Psoas muscle (tissue), 8 donors: ENCODE measurements around the gene RNU1-3. TPM values are rescaled to one million over a fixed set of nuclear protein-coding genes. Genes with fewer than 3 reads are reported as not detected.
"Not testable (repeated sequence)": the region's sequence is repeated elsewhere in the genome, so short reads cannot be mapped to it uniquely, and the experiment has no call there.

ENCODE experiments used
- ATAC-seq, 4 donors: fragments of 200-7000 bp; cut with Tn5 transposase; one replicate each; pipeline ENCODE4 v1.9.1; 2020; ENCODE audit warnings: moderate library complexity in 3 of 4, mild to moderate bottlenecking in 2 of 4
- DNase-seq, 2 donors: peaks; one replicate each; pipeline ENCODE4 v3.0.0-alpha.2; 2020
- H3K27ac ChIP-seq: fragments of 200-600 bp; one replicate; pipeline ENCODE4 v1.8.0; 2022
- H3K27me3 ChIP-seq, 3 donors: fragments of 200-600 bp in 1 of 3; one replicate each; pipeline versions ENCODE4 v1.6.1 to v1.8.0; 2013 to 2022; ENCODE audit warnings: low read length in 2 of 3, mild to moderate bottlenecking in 2 of 3, moderate library complexity in 1 of 3; ENCODE audit not compliant: insufficient read depth in 3 of 3
- H3K36me3 ChIP-seq, 2 donors: fragments of 200-600 bp in 1 of 2; one replicate each; pipeline versions ENCODE4 v1.6.1 to v1.8.0; 2013 to 2022; ENCODE audit warnings: low read depth in 1 of 2, mild to moderate bottlenecking in 1 of 2, moderate library complexity in 1 of 2; ENCODE audit not compliant: insufficient read depth in 1 of 2
- H3K4me1 ChIP-seq: fragments of 200-600 bp; one replicate; pipeline ENCODE4 v1.8.0; 2022
- H3K4me3 ChIP-seq: fragments of 200-600 bp; one replicate; pipeline ENCODE4 v1.8.0; 2022; ENCODE audit warnings: mild to moderate bottlenecking
- H3K9me3 ChIP-seq: fragments of 200-600 bp; one replicate; pipeline ENCODE4 v1.8.0; 2022
- WGBS, 3 donors: extraction: QIAGEN DNeasy Blood & Tissue Kit; methylation state at CpG; one replicate each; pipeline versions ENCODE4 v1.1.6 to v1.1.7; 2013; 5-methylcytosine and 5-hydroxymethylcytosine counted together
- intact Hi-C, 2 donors: fragments of 100-400 bp; cut with DNase I; formaldehyde crosslinking; loops; one replicate each; pipeline versions ENCODE4 v1.11.0 to v1.14.2; 2022
- polyA plus RNA-seq, 3 donors: library from polyadenylated mRNA; stranded (reverse); fragments of 200-250 nt; gene quantifications; one replicate each; pipeline ENCODE4 v1.2.3, GENCODE V29; 2013
- total RNA-seq, 4 donors: library from RNA; stranded (reverse); fragmentation: NEBNext Ultra II Directional in 2 of 4; extraction: Animal tissue kit (Norgen Biotek cat#: 25700) in 2 of 4; gene quantifications; one replicate each; pipeline versions ENCODE4 v1.2.1 to v1.2.4, GENCODE V29; 2021 to 2023
- TF ChIP-seq, protein P1 (sequence below): fragments of 200-600 bp; IDR thresholded peaks from one replicate; pipeline ENCODE4 v1.8.0; 2022; ENCODE audit warnings: antibody characterized with exemption
- donor health status: healthy with polysubstance abuse.
- donor health status: DM: no; HTN: no; CAD: no; lungs with moderate emphysema.
- donor health status: Bipolar disorder and iron deficiency.
- donor health status: healthy.
- donor health status: DM: yes; HTN: yes; CAD: no.
- donor health status: DM: no; HTN: no; CAD: no.
- donor health status: DM: no; HTN: no; CAD: no.
- donor health status: DM: yes; HTN: yes; CAD: no.

RNU1-3 gene
- total and polyA plus RNA-seq, 7 donors: 1,264 to 5,208 (median 3,151) TPM; not detected in 3

DNA sequence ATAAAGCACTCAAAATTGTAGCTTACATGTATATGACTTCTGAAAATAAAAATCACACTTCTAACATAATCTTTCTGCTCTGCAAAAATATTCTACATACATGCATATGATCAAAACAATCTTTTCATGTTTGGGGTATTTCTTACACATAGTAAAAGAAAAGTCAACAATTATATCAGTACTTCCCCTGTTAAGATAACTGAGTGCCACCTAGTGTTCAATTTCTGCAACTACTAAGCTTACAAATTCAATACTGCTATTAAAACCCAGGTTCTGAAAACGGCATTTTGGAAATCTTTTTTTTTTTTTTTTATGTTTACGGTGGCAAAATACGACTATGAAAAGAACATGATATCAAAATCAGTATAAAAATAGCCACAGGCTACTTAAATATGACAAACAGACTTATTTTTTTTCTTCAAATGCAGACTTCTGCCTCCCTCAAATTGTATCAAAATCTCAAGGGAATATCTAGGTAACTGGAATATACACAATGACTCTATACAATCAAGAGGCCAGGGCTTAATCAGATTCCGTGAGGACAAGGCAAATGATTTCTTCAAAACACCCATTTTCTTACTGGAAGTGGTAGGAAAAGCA, 18.1 kb upstream of the RNU1-3 start:
- ATAC-seq: peak in 2 of 4 donors; percentile 42 to 80
- intact Hi-C loops: not testable (repeated sequence)

DNA sequence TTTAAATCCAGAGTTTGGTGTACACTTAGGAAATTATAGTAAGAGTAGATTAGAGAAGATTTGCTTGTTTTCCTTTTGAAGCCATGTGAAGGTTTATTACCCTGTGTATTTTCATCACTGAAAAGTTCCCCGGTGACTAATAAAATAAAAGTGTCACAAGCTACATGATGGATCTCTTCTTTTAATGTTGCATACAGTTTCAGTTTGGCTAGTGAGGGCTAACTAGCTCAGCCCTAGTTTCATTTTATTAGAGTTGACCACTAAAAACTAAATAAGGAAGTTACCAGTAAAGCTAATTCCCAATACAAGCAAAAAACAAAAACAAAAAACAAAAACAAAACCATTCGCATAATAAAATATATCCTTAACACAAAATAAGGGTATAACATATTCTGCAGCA, 17.4 kb upstream of the RNU1-3 start:
- H3K4me3 ChIP-seq, H3K4me1 ChIP-seq, DNase-seq, H3K27ac ChIP-seq, H3K36me3 ChIP-seq, intact Hi-C loops, H3K9me3 ChIP-seq: not testable (repeated sequence)
- ATAC-seq: peak in 1 of 4 donors; percentile 45
- H3K27me3 ChIP-seq: peaks cover 0 to 10% (median 3%) of the 10 kb centered on the region in 3 donors
- WGBS, 3 donors: 9 to 20% (median 12%) methylated on average over 1 of the region's 2 CpGs

More for the DNA sequence above, 18.1 kb upstream of the RNU1-3 start:
- H3K4me1 ChIP-seq, H3K27ac ChIP-seq, DNase-seq, H3K4me3 ChIP-seq, H3K27me3 ChIP-seq, H3K36me3 ChIP-seq, H3K9me3 ChIP-seq: not testable (repeated sequence)
- TF ChIP-seq, protein P1, sequence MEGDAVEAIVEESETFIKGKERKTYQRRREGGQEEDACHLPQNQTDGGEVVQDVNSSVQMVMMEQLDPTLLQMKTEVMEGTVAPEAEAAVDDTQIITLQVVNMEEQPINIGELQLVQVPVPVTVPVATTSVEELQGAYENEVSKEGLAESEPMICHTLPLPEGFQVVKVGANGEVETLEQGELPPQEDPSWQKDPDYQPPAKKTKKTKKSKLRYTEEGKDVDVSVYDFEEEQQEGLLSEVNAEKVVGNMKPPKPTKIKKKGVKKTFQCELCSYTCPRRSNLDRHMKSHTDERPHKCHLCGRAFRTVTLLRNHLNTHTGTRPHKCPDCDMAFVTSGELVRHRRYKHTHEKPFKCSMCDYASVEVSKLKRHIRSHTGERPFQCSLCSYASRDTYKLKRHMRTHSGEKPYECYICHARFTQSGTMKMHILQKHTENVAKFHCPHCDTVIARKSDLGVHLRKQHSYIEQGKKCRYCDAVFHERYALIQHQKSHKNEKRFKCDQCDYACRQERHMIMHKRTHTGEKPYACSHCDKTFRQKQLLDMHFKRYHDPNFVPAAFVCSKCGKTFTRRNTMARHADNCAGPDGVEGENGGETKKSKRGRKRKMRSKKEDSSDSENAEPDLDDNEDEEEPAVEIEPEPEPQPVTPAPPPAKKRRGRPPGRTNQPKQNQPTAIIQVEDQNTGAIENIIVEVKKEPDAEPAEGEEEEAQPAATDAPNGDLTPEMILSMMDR: peak; percentile 45
- WGBS, 3 donors: 1 to 2% methylated on average over 3 of the region's 4 CpGs; no CpG with 5 or more reads in 1 of the 3 donors

DNA sequence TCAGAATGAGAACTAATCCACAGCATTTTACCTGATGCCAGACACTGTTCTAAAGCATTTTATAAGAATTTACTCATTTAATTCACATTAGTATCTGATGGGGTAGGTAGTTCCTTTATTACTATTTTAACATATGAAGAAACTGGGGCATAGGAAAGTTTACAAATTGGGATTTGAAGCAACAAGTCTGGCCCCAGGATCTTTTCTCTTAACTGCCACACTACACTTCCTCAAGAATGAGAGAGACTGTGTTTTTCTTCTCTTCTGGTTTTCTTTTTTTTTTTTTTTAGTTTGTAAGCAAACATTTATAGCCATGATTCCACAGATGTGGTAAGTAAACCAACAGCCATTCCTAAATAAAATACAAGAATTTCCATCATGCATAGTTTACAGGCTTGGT, 16.1 kb upstream of the RNU1-3 start:
- intact Hi-C loops: not testable (repeated sequence)

DNA sequence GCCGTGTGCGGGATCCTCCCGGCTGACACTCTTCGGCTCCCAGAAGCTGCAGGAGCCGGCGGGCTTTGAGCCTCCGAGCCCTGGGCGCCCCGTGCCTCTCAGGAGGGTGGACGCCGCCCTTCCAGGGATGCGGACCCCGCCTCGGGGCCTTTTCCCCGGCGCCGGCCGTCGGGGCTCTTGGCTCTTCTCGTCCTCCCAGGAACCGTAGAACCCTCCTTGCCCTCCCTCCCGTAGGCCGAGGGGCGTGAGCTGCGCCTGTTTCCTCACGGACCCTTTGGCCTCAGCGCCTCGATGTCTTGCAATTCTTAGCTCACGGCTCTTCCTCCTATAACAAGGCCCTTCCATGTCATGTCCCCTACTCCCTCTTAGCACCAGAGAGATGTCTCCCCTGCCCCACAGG, 13.6 kb upstream of the RNU1-3 start:
- H3K27me3 ChIP-seq: peaks cover 2 to 11% (median 3%) of the 10 kb centered on the region in 3 donors
- WGBS, 3 donors: 36 to 38% (median 36%) methylated on average over 13 to 18 of the region's 29 CpGs
- H3K4me1 ChIP-seq, H3K4me3 ChIP-seq, H3K27ac ChIP-seq, ATAC-seq, H3K36me3 ChIP-seq, H3K9me3 ChIP-seq, intact Hi-C loops: not testable (repeated sequence)
- peak in 1 of 2 donors; percentile 39 for DNase-seq

More for the DNA sequence above, 16.1 kb upstream of the RNU1-3 start:
- H3K27me3 ChIP-seq: peaks cover 2 to 16% (median 3%) of the 10 kb centered on the region in 3 donors
- H3K27ac ChIP-seq, DNase-seq, ATAC-seq, H3K36me3 ChIP-seq, H3K9me3 ChIP-seq, H3K4me3 ChIP-seq, H3K4me1 ChIP-seq: not testable (repeated sequence)

DNA sequence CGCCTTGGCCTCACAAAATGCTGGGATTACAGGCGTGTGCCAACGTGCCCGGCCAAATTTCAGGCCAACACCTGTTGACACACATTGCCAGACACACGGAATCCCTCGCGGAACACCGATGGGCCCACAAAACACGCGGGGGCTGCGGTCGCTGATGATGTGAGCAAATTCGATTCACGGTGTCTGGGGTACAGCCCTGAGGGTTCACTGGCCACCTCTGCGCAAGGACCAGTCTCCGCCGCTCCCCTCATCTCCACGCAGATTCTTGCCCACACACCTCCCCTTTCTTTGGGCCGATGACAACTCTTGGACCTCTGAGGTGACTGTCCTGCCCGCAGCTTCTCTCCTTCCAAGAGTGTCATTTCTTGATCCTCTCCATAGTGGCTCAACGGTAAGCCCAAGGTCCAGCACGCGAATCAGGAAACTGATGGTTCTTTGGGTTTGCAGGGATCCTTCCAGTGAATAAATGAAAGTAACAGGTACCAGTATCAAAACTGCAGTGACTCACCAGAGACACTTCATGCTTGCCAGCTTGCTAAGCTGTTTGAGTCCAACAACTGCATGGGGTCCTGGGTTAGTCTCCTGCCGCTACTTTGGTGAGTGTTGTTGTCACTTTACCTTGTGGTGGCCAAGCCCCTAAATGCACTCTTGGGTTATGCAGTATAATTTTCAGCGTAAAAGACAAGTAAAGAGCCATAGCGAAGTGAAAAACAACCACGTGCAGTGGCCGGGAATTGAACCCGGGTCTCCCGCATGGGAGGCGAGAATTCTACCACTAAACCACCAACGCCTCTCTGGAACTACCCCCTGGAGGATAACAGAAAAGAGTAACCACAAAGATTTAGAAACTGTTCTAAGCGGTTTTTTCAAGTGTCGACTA, 11.0 kb upstream of the RNU1-3 start:
- ATAC-seq (peak; percentile 53 to 76 (median 61)), DNase-seq (peak in 1 of 2 donors; percentile 62)
- TF ChIP-seq, protein P1: no peak
- no peak overlapping the region for H3K27ac ChIP-seq
- WGBS, 3 donors: 52 to 56% (median 52%) methylated on average over 34 of the region's 34 CpGs
- H3K27me3 ChIP-seq: peaks cover 2 to 11% (median 3%) of the 10 kb centered on the region in 3 donors
- intact Hi-C loops: no loop called here
- H3K4me3 ChIP-seq: no peak overlapping the region
- H3K9me3 ChIP-seq: no peaks in the 10 kb centered on the region
- H3K36me3 ChIP-seq: no peaks in the 10 kb centered on the region
- H3K4me1 ChIP-seq: no peaks in the 10 kb centered on the region

DNA sequence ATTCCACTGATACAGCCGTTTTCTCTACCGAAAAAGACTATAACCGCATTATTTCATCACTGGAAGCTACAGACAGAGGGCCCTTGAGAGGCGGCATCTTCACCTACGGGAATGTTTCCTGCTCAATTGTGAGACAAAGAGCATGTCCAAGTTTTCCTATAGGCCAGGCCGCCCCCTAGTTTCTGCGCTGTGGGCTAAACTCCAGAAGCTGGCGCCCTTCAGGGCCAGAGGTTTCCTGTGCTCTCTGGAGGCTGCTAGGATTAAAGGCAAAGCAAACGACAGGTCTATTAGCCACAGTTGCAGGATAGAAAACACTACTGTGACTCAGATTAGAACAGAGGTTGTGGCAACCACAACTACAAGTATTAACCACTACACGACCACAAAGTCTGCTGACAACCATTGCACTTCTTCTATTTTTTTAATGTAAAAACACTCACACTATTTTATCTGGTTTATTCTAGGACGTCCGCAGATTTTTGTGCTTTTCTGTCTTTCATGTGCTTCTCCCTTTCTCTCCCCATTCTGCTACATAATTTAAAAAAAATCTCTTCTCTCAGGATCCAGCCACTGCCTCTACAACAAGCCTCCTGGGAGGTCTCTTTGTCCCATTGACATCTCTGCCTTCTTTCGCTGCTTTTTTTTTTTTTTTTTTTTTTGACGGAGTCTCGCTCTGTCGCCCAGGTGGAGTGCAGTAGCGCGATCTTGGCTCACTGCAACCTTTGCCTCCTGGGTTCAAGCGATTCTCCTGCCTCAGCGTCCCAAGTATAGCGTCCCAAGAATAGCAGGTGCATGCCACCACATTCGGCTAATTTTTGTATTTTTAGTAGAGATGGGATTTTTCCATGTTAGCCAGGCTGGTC, 10.1 kb upstream of the RNU1-3 start:
- not testable (repeated sequence) for ATAC-seq
- WGBS, 3 donors: 64 to 67% (median 65%) methylated on average over 22 of the region's 22 CpGs

DNA sequence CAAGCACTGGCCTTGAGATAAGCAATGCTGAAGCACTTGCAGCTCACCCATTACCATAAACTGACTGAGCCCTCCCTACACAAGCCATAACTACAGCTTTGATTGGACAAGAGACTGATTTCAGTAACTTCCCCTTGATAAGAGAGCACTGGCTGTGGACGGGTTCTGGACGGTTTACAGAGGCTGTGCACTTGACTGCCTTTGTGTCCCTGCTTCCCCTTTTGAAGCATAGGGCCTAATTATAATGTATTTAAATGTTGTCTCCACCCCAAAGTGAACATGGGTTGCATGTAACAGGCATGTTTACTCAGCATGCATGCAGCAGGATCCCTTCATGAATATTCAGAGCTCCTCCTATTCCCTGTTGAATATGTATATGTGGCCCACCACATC, 8.4 kb upstream of the RNU1-3 start:
- peaks cover 2 to 11% (median 3%) of the 10 kb centered on the region in 3 donors for H3K27me3 ChIP-seq
- H3K4me1 ChIP-seq, ATAC-seq, intact Hi-C loops, H3K36me3 ChIP-seq, H3K4me3 ChIP-seq, H3K9me3 ChIP-seq, H3K27ac ChIP-seq, DNase-seq: not testable (repeated sequence)
- no CpG with 5 or more reads among the region's 2 CpGs for WGBS, 3 donors

More for the DNA sequence above, 10.1 kb upstream of the RNU1-3 start:
- H3K4me3 ChIP-seq, intact Hi-C loops, H3K36me3 ChIP-seq, H3K9me3 ChIP-seq, DNase-seq, H3K27ac ChIP-seq, H3K4me1 ChIP-seq: not testable (repeated sequence)
- peaks cover 2 to 11% (median 3%) of the 10 kb centered on the region in 3 donors for H3K27me3 ChIP-seq

DNA sequence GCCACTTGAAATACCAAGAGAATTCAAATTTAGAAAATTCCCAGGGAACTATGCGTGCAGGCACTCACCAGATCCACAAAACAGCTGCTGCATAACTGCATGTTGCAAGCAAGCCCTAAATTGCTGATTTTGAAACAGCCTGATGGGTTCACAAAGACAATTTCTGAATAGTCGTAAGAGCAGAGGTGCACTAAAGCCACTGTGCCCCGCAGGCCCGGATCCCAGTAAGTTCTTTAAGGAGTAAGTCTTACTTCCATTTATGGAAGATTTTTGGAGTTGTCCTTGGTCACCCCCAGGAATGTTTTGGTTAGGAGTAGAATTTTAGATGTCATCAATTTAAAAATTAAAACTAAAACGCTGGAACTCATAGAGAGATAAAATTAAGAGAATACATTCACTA, 7.2 kb upstream of the RNU1-3 start:
- WGBS, 3 donors: 44 to 48% (median 46%) methylated on average over 4 of the region's 5 CpGs
- H3K36me3 ChIP-seq, H3K27me3 ChIP-seq, H3K4me3 ChIP-seq, DNase-seq, H3K4me1 ChIP-seq, intact Hi-C loops, H3K27ac ChIP-seq, H3K9me3 ChIP-seq, ATAC-seq: not testable (repeated sequence)

DNA sequence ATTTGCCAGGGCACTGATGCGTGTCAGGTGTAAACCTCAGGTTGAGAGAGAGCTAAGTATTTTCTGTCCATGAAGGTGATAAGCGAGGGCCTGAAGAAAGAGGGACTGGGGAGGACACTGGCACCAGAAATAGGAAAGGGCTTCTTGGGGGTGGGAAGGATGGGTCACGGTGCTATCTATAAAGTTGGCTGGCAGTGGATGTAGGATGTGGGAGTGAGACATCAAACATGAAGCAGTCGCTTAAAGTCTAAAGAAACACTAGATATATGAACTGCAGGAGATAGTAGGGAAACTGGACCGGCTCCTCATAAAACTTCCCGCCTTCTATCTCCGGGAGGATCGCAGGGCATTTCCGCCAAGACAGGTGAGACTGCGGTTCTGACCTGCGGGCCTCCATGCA, 912 bp downstream of the RNU1-3 start:
- ATAC-seq: peak in 2 of 4 donors; percentile 54 to 70
- H3K27ac ChIP-seq, H3K9me3 ChIP-seq, H3K4me1 ChIP-seq, H3K36me3 ChIP-seq, intact Hi-C loops, H3K4me3 ChIP-seq, DNase-seq, H3K27me3 ChIP-seq: not testable (repeated sequence)
- no CpG with 5 or more reads among the region's 11 CpGs for WGBS, 3 donors
